Stimulated activated CD8-positive, alpha-beta memory T cell treated with anti-CD3 and anti-CD28 coated beads, Interleukin-2, amount 100 ng/mL, for 48 hours (primary cell): ENCODE data around the gene ZNF764.
A peak's percentile ranks its signal among the peaks of the same experiment; 100 is the strongest.

Source experiments
- DNase-seq, 2 donors: peaks; one replicate each; pipeline ENCODE4 v3.0.0-alpha.2; 2020; ENCODE audit warnings: low read depth in 2 of 2

ZNF764 gene

GRCh38 chr16:30570636-30571444 is 12.7 kb upstream of the ZNF764 start:
- no peak for DNase-seq

GRCh38 chr16:30569746-30570635 is 11.8 kb upstream of the ZNF764 start:
- no peak for DNase-seq

GRCh38 chr16:30569281-30569680 is 11.1 kb upstream of the ZNF764 start:
- no peak for DNase-seq

GRCh38 chr16:30567991-30568638 is 9.9 kb upstream of the ZNF764 start:
- DNase-seq: no peak

- no peak for DNase-seq
These were observed 9.2 kb upstream of the ZNF764 start for GRCh38 chr16:30567160-30567990.

GRCh38 chr16:30566531-30566930 is 8.4 kb upstream of the ZNF764 start:
- no peak for DNase-seq

GRCh38 chr16:30565984-30566383 is 7.8 kb upstream of the ZNF764 start:
- no peak for DNase-seq

GRCh38 chr16:30565526-30565925 is 7.4 kb upstream of the ZNF764 start:
- no peak for DNase-seq

- DNase-seq: no peak
These were observed 3.8 kb upstream of the ZNF764 start for GRCh38 chr16:30562021-30562420.

- DNase-seq: no peak
These were observed 3.1 kb upstream of the ZNF764 start for GRCh38 chr16:30561089-30561816.

GRCh38 chr16:30559690-30560089 is 1.5 kb upstream of the ZNF764 start:
- DNase-seq: no peak

- no peak for DNase-seq
These were observed 709 bp upstream of the ZNF764 start for GRCh38 chr16:30558789-30559377.

- DNase-seq: no peak
These were observed 542 bp downstream of the ZNF764 start for GRCh38 chr16:30557707-30557956.

- DNase-seq: no peak
These were observed 2.1 kb downstream of the ZNF764 start for GRCh38 chr16:30556125-30556473.

GRCh38 chr16:30555315-30556124 is 2.7 kb downstream of the ZNF764 start:
- no peak for DNase-seq

- DNase-seq: no peak
These were observed 3.4 kb downstream of the ZNF764 start for GRCh38 chr16:30554557-30555314.

- no peak for DNase-seq
These were observed 4.7 kb downstream of the ZNF764 start for GRCh38 chr16:30553393-30553899.

GRCh38 chr16:30552956-30553355 is 5.2 kb downstream of the ZNF764 start:
- DNase-seq: no peak

- peak in 1 of 2 donors; percentile 44 for DNase-seq
These were observed 6.4 kb downstream of the ZNF764 start for GRCh38 chr16:30551781-30552180.
